Neutrophil (primary cell): ENCODE measurements around the gene SMDT1.
"Not testable (repeated sequence)": the region's sequence is repeated elsewhere in the genome, so short reads cannot be mapped to it uniquely, and the experiment has no call there.

Source experiments
- H3K27ac ChIP-seq: fragments of 200-600 bp; sonication (generic); 2 replicates; pipeline ENCODE4 v1.5.1; 2016; ENCODE audit warnings: mild to moderate bottlenecking, moderate library complexity
- H3K27me3 ChIP-seq: fragments of 200-600 bp; sonication (generic); 2 replicates; pipeline ENCODE4 v1.6.0; 2016; ENCODE audit warnings: mild to moderate bottlenecking
- H3K36me3 ChIP-seq: fragments of 200-600 bp; sonication (generic); 2 replicates; pipeline ENCODE4 v1.5.1; 2017
- H3K4me1 ChIP-seq, 2 experiments: fragments of 200-600 bp in 1 of 2; sonication (generic) in 1 of 2; 1 replicate in 1 of 2; 2 replicates in 1 of 2; pipeline versions ENCODE4 v1.5.1 to v1.6.1; 2013 to 2016; ENCODE audit warnings: low read depth in 1 of 2, low read length in 1 of 2, mild to moderate bottlenecking in 1 of 2, moderate library complexity in 1 of 2; ENCODE audit not compliant: control insufficient read depth in 1 of 2, insufficient read depth in 1 of 2
- H3K4me3 ChIP-seq, 2 experiments: fragments of 200-600 bp in 1 of 2; sonication (generic) in 1 of 2; 1 replicate in 1 of 2; 2 replicates in 1 of 2; pipeline ENCODE4 v1.5.1; 2013 to 2016; ENCODE audit warnings: low read depth in 1 of 2, low read length in 1 of 2, mild to moderate bottlenecking in 1 of 2, moderate library complexity in 1 of 2
- H3K9me3 ChIP-seq: fragments of 200-600 bp; sonication (generic); 2 replicates; pipeline ENCODE4 v1.5.1; 2016
- CTCF ChIP-seq: fragments of 200-600 bp; sonication (generic); IDR thresholded peaks from 2 replicates; pipeline ENCODE4 v1.5.1; 2016; ENCODE audit warnings: antibody characterized with exemption

SMDT1 gene

GRCh38 chr22:42111798-42112197, 32.3 kb downstream of the SMDT1 start:
- TF ChIP-seq CTCF: no peak
- H3K4me1 ChIP-seq: no peaks in the 10 kb centered on the region
- H3K9me3 ChIP-seq: peaks cover 8% of the 10 kb centered on the region

GRCh38 chr22:42112793-42113192, 33.3 kb downstream of the SMDT1 start:
- not testable (repeated sequence) for H3K4me3 ChIP-seq, H3K27ac ChIP-seq, H3K9me3 ChIP-seq, H3K36me3 ChIP-seq, H3K4me1 ChIP-seq, H3K27me3 ChIP-seq

More at GRCh38 chr22:42111798-42112197, 32.3 kb downstream of the SMDT1 start:
- Histone ChIP-seq H3K27me3 (no peaks in the 10 kb centered on the region), H3K36me3 (no peaks in the 10 kb centered on the region), H3K4me3 (no peak overlapping the region), H3K27ac (no peak overlapping the region)

- Histone ChIP-seq H3K27ac (no peak overlapping the region), H3K36me3 (no peaks in the 10 kb centered on the region), H3K27me3 (no peaks in the 10 kb centered on the region), H3K4me3 (no peak overlapping the region), H3K9me3 (peaks cover 8% of the 10 kb centered on the region), H3K4me1 (no peaks in the 10 kb centered on the region)
- no peak for TF ChIP-seq CTCF
These were observed 35.2 kb downstream of the SMDT1 start for GRCh38 chr22:42114721-42115120.

- H3K36me3 ChIP-seq, H3K9me3 ChIP-seq, H3K27ac ChIP-seq, H3K4me1 ChIP-seq, H3K4me3 ChIP-seq, H3K27me3 ChIP-seq: not testable (repeated sequence)
These were observed 35.9 kb downstream of the SMDT1 start for GRCh38 chr22:42115420-42115830.

- Histone ChIP-seq H3K4me1 (peaks cover 6 to 8% of the 10 kb centered on the region in 2 experiments), H3K4me3 (no peak overlapping the region), H3K27ac (no peak overlapping the region), H3K9me3 (peaks cover 8% of the 10 kb centered on the region), H3K27me3 (peaks cover 17% of the 10 kb centered on the region), H3K36me3 (no peaks in the 10 kb centered on the region)
- TF ChIP-seq CTCF: no peak
These were observed 37.4 kb downstream of the SMDT1 start for GRCh38 chr22:42116848-42117424.

- peaks cover 17% of the 10 kb centered on the region for H3K27me3 ChIP-seq
- H3K27ac ChIP-seq, H3K36me3 ChIP-seq, H3K4me1 ChIP-seq, H3K9me3 ChIP-seq, H3K4me3 ChIP-seq: not testable (repeated sequence)
These were observed 40.9 kb downstream of the SMDT1 start for GRCh38 chr22:42120231-42121021.

GRCh38 chr22:42123529-42123928, 44.0 kb downstream of the SMDT1 start:
- H3K27ac ChIP-seq, H3K4me1 ChIP-seq, H3K9me3 ChIP-seq, H3K4me3 ChIP-seq, H3K36me3 ChIP-seq: not testable (repeated sequence)
- H3K27me3 ChIP-seq: peaks cover 17% of the 10 kb centered on the region
